Mucosa of descending colon (tissue), 3 donors: ENCODE results near the gene ZNF674. TPM values are rescaled to one million over a fixed set of nuclear protein-coding genes. Genes with fewer than 3 reads are reported as not detected.
"Not testable (repeated sequence)": the region's sequence is repeated elsewhere in the genome, so short reads cannot be mapped to it uniquely, and the experiment has no call there.

Experiments used
- ATAC-seq: fragments of 200-7000 bp; cut with Tn5 transposase; one replicate; pipeline ENCODE4 v1.9.1; 2020; ENCODE audit warnings: mild to moderate bottlenecking, moderate library complexity
- DNase-seq, 3 donors: peaks; one replicate each; pipeline ENCODE4 v3.0.0-alpha.2; 2020
- H3K36me3 ChIP-seq: fragments of 200-600 bp; one replicate; pipeline ENCODE4 v1.8.0; 2021; ENCODE audit warnings: low read depth, mild to moderate bottlenecking
- H3K4me1 ChIP-seq: fragments of 200-600 bp; one replicate; pipeline ENCODE4 v1.8.0; 2021; ENCODE audit warnings: low read depth, mild to moderate bottlenecking
- H3K4me3 ChIP-seq: fragments of 200-600 bp; one replicate; pipeline ENCODE4 v1.8.0; 2021; ENCODE audit warnings: mild to moderate bottlenecking
- H3K9me3 ChIP-seq: fragments of 200-600 bp; one replicate; pipeline ENCODE4 v1.8.0; 2021; ENCODE audit warnings: mild to moderate bottlenecking
- CTCF ChIP-seq: fragments of 200-600 bp; IDR thresholded peaks from one replicate; pipeline ENCODE4 v1.8.0; 2022; ENCODE audit warnings: antibody characterized with exemption, mild to moderate bottlenecking
- intact Hi-C, 2 donors: fragments of 100-400 bp; cut with DNase I in 1 of 2; cut with micrococcal nuclease in 1 of 2; formaldehyde crosslinking; loops; one replicate each; pipeline versions ENCODE4 v1.11.0 to v1.11.1; 2022; cut with DNase I, micrococcal nuclease
- total RNA-seq, 3 donors: library from RNA; stranded (reverse); fragmentation: NEBNext Ultra II Directional in 2 of 3; extraction: Animal tissue kit (Norgen Biotek cat#: 25700) in 2 of 3; gene quantifications; one replicate each; pipeline versions ENCODE4 v1.2.1 to v1.2.4, GENCODE V29; 2021 to 2023
- donor health status: DM: no; HTN: no; CAD: no; lungs with moderate emphysema.
- donor health status: DM: no; HTN: no; CAD: no.
- donor health status: DM: no; HTN: yes; CAD: no.

ZNF674 gene
- total RNA-seq, 3 donors from 2014 or later = 4.7 to 6.6 (median 5.8) TPM

GRCh38 chrX:46506076-46506475, 39.1 kb downstream of the ZNF674 start:
- Histone ChIP-seq H3K4me1 (no peaks in the 10 kb centered on the region), H3K4me3 (no peak overlapping the region), H3K36me3 (no peaks in the 10 kb centered on the region), H3K9me3 (peaks cover 14% of the 10 kb centered on the region)
- DNase-seq = no peak
- TF ChIP-seq CTCF = no peak
- intact Hi-C loops = no loop called here
- no peak for ATAC-seq

GRCh38 chrX:46502848-46503247, 42.4 kb downstream of the ZNF674 start:
- peaks cover 41% of the 10 kb centered on the region for H3K9me3 ChIP-seq
- ATAC-seq = no peak
- no peak for TF ChIP-seq CTCF
- H3K4me1 ChIP-seq = no peaks in the 10 kb centered on the region
- intact Hi-C loops = no loop called here
- H3K36me3 ChIP-seq = no peaks in the 10 kb centered on the region
- DNase-seq = no peak
- no peak overlapping the region for H3K4me3 ChIP-seq

GRCh38 chrX:46500054-46500453, 45.2 kb downstream of the ZNF674 start:
- TF ChIP-seq CTCF = no peak
- intact Hi-C loops = no loop called here
- no peak overlapping the region for H3K4me3 ChIP-seq
- H3K9me3 ChIP-seq = peaks cover 51% of the 10 kb centered on the region
- DNase-seq = no peak
- H3K4me1 ChIP-seq = no peaks in the 10 kb centered on the region
- ATAC-seq = no peak
- no peaks in the 10 kb centered on the region for H3K36me3 ChIP-seq

GRCh38 chrX:46488712-46489111, 56.5 kb downstream of the ZNF674 start:
- ATAC-seq (no peak), DNase-seq (no peak)
- TF ChIP-seq CTCF = no peak
- Histone ChIP-seq H3K36me3 (no peaks in the 10 kb centered on the region), H3K4me3 (no peak overlapping the region), H3K4me1 (no peaks in the 10 kb centered on the region), H3K9me3 (peaks cover 9% of the 10 kb centered on the region)
- intact Hi-C loops = no loop called here

- Histone ChIP-seq H3K4me1 (no peaks in the 10 kb centered on the region), H3K4me3 (no peak overlapping the region), H3K36me3 (no peaks in the 10 kb centered on the region), H3K9me3 (peaks cover 5% of the 10 kb centered on the region)
- ATAC-seq (no peak), DNase-seq (no peak)
- intact Hi-C loops = no loop called here
- no peak for TF ChIP-seq CTCF
Measured at GRCh38 chrX:46485897-46486296, 59.3 kb downstream of the ZNF674 start.

GRCh38 chrX:46478634-46479033, 66.6 kb downstream of the ZNF674 start:
- intact Hi-C loops, H3K4me3 ChIP-seq, H3K4me1 ChIP-seq, ATAC-seq, H3K9me3 ChIP-seq, DNase-seq, H3K36me3 ChIP-seq: not testable (repeated sequence)
